Esophagus muscularis mucosa (tissue), 4 donors: ENCODE data around the gene FRAS1. TPM values are rescaled to one million over a fixed set of nuclear protein-coding genes. Genes with fewer than 3 reads are reported as not detected.

Source experiments
- DNase-seq: peaks from one replicate; pipeline ENCODE4 v3.0.0-alpha.2; 2017; ENCODE audit errors: extremely low spot score
- H3K27ac ChIP-seq, 4 donors: fragments of 200-600 bp; sonication (generic); replicated peaks in 1 of 4; 1 replicate in 3 of 4; 2 replicates in 1 of 4; pipeline ENCODE4 v1.5.1; 2016 to 2019; ENCODE audit warnings: mild to moderate bottlenecking in 1 of 4
- H3K27me3 ChIP-seq, 4 donors: fragments of 200-600 bp; sonication (generic); one replicate each; pipeline versions ENCODE4 v1.5.1 to v1.6.0; 2016 to 2019
- H3K36me3 ChIP-seq, 4 donors: fragments of 200-600 bp; sonication (generic); one replicate each; pipeline ENCODE4 v1.5.1; 2016 to 2019
- H3K4me1 ChIP-seq, 4 donors: fragments of 200-600 bp; sonication (generic); one replicate each; pipeline ENCODE4 v1.5.1; 2016 to 2019
- H3K4me3 ChIP-seq, 4 donors: fragments of 200-600 bp; sonication (generic); 1 replicate in 2 of 4; 2 replicates in 2 of 4; pipeline ENCODE4 v1.5.1; 2016 to 2019; ENCODE audit warnings: mild to moderate bottlenecking in 4 of 4, moderate library complexity in 1 of 4
- H3K9me3 ChIP-seq, 4 donors: fragments of 200-600 bp; sonication (generic); 1 replicate in 3 of 4; 2 replicates in 1 of 4; pipeline ENCODE4 v1.5.1; 2016 to 2019
- EP300 ChIP-seq: sonication (generic); formaldehyde crosslinking; IDR thresholded peaks from one replicate; pipeline ENCODE4 v1.6.1; 2017; ENCODE audit warnings: antibody characterized with exemption
- POLR2A ChIP-seq: fragments of 450-650 bp; IDR thresholded peaks from one replicate; pipeline ENCODE4 v1.6.1; 2017; ENCODE audit warnings: antibody characterized with exemption, moderate library complexity, mild to moderate bottlenecking, low read depth
- POLR2AphosphoS5 ChIP-seq, 2 donors: sonication (generic); formaldehyde crosslinking; IDR thresholded peaks; one replicate each; pipeline ENCODE4 v1.6.1; 2017; ENCODE audit warnings: antibody characterized with exemption in 2 of 2
- WGBS: methylation state at CpG from one replicate; pipeline ENCODE4 v1.1.5; 2018; 5-methylcytosine and 5-hydroxymethylcytosine counted together
- intact Hi-C: fragments of 100-400 bp; cut with DNase I; formaldehyde crosslinking; loops from one replicate; pipeline ENCODE4 v1.15.1; 2023
- total RNA-seq, 4 donors: library from RNA; depleted of rRNA; stranded (reverse); fragments of >200 nt; gene quantifications; one replicate each; pipeline versions ENCODE4 v1.1.0 to v1.2.1, GENCODE V29; 2016
- TF ChIP-seq, protein P1 (sequence below), 3 experiments: fragments of 200-600 bp in 2 of 3; fragments of 450-650 bp in 1 of 3; sonication (generic) in 2 of 3; IDR thresholded peaks; one replicate each; pipeline ENCODE4 v1.5.1; 2017 to 2019; ENCODE audit warnings: antibody characterized with exemption in 3 of 3, mild to moderate bottlenecking in 2 of 3, moderate library complexity in 1 of 3

Gene FRAS1
- total RNA-seq, 4 donors from 2014 or later = 5.3 to 8.7 (median 5.7) TPM

DNA sequence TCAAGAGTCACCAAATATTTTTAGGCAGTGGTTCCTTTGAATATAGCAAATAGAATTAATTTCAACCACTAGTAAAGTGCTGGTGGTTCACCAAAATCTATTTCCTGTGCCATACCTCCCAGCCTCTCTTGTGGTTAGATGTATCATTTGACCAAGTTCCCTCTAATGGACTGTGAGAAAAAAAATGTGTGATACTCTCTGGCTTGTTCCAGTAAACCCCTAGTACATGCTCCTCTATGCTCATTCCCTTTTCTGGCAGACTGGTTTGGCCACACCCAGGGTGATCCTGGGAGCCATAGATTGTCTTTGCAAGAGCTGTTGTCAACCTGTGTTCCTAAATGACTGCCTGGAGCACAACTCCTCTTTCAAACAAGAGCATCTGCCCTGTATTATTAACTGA lies 109.5 kb downstream of the FRAS1 start:
- Histone ChIP-seq H3K27ac (no peak overlapping the region), H3K4me1 (no peaks in the 10 kb centered on the region)
- intact Hi-C loops = no loop called here

DNA sequence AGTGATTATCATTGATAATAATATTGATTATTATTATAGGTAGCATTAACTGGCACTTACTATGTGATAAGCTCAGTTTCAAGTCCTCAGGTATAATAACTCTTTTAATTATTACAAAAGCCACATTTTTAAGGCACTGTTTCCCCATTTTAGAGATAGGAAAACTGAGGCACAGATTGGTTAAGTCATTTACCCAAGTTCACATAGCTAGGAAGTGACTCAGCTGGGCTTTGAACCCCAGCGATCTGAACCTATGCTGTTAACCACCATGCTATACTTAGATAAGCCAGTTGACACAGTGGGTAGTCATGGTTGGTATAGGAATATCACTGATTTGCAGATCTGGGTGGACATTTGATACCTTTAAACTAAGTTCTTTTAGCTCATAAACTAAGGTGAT lies 110.4 kb downstream of the FRAS1 start:
- intact Hi-C loops = no loop called here
- H3K27me3 ChIP-seq = no peaks in the 10 kb centered on the region
- DNase-seq = no peak
- H3K27ac ChIP-seq = no peak overlapping the region
- H3K4me3 ChIP-seq = no peak overlapping the region
- TF ChIP-seq, protein P1, sequence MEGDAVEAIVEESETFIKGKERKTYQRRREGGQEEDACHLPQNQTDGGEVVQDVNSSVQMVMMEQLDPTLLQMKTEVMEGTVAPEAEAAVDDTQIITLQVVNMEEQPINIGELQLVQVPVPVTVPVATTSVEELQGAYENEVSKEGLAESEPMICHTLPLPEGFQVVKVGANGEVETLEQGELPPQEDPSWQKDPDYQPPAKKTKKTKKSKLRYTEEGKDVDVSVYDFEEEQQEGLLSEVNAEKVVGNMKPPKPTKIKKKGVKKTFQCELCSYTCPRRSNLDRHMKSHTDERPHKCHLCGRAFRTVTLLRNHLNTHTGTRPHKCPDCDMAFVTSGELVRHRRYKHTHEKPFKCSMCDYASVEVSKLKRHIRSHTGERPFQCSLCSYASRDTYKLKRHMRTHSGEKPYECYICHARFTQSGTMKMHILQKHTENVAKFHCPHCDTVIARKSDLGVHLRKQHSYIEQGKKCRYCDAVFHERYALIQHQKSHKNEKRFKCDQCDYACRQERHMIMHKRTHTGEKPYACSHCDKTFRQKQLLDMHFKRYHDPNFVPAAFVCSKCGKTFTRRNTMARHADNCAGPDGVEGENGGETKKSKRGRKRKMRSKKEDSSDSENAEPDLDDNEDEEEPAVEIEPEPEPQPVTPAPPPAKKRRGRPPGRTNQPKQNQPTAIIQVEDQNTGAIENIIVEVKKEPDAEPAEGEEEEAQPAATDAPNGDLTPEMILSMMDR (IDR thresholded peaks at IDR 0.05) = no peak
- TF ChIP-seq EP300 = no peak
- no peak for TF ChIP-seq POLR2AphosphoS5 (IDR thresholded peaks at IDR 0.05)
- TF ChIP-seq POLR2A = no peak
- H3K4me1 ChIP-seq = no peaks in the 10 kb centered on the region
- no peaks in the 10 kb centered on the region for H3K36me3 ChIP-seq
- H3K9me3 ChIP-seq = no peaks in the 10 kb centered on the region
- 93% methylated on average over 1 of the region's 1 CpG for WGBS

More for the DNA sequence above, 109.5 kb downstream of the FRAS1 start:
- Histone ChIP-seq H3K4me3 (no peak overlapping the region), H3K9me3 (no peaks in the 10 kb centered on the region), H3K36me3 (no peaks in the 10 kb centered on the region), H3K27me3 (no peaks in the 10 kb centered on the region)
- TF ChIP-seq EP300 = no peak
- no peak for TF ChIP-seq POLR2A
- TF ChIP-seq POLR2AphosphoS5 (IDR thresholded peaks at IDR 0.05) = no peak
- TF ChIP-seq, protein P1 (IDR thresholded peaks at IDR 0.05) = no peak
- no peak for DNase-seq

DNA sequence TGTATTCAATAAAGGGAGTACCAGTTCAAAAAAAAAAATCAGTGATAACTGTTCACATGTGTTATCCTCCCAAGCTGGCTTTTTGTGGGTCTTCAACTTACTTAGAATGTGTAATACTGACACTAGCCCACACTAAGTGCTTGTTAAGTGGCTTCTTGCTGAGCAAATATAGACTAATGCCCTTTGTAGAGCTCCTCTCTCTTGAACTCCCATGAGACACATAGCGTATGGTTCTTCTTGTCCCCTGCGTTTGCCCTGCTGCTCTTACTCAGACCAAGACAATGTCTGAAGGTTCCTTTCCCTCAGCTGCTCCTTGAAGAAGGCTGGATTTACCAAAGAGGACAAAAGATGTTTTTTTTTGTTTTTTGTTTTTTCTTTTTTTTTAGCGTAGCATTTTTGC lies 110.9 kb downstream of the FRAS1 start:
- TF ChIP-seq POLR2AphosphoS5 (IDR thresholded peaks at IDR 0.05) = no peak
- TF ChIP-seq POLR2A = no peak
- no peak for TF ChIP-seq EP300
- TF ChIP-seq, protein P1 (IDR thresholded peaks at IDR 0.05) = no peak
- DNase-seq = no peak
- H3K27me3 ChIP-seq = no peaks in the 10 kb centered on the region
- H3K4me3 ChIP-seq = no peak overlapping the region
- H3K4me1 ChIP-seq = no peaks in the 10 kb centered on the region
- H3K36me3 ChIP-seq = no peaks in the 10 kb centered on the region
- WGBS = 93% methylated on average over 3 of the region's 3 CpGs
- H3K27ac ChIP-seq = no peak overlapping the region
- intact Hi-C loops = no loop called here
- no peaks in the 10 kb centered on the region for H3K9me3 ChIP-seq

DNA sequence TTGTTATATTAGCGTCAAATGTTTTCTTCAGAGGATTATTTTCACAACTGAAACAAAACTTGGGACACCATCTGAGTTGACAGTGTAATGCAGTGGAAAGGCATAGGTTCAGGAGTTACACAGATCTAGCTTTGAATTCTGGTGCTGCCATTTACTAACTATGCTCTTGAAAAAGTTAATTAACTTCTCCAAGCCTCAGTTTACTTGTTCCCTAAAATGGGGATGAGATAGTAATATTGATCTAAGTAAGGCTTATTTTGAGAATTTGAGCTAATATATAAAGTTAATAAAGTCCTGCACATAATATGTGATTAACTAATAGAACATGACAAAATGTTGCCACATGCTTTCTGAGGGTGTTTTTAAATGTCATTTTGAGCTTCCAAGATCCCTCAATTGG lies 112.6 kb downstream of the FRAS1 start:
- Histone ChIP-seq H3K36me3 (no peaks in the 10 kb centered on the region), H3K27me3 (no peaks in the 10 kb centered on the region), H3K9me3 (no peaks in the 10 kb centered on the region), H3K4me1 (peaks cover 0 to 11% (median 5%) of the 10 kb centered on the region in 4 donors), H3K4me3 (no peak overlapping the region), H3K27ac (no peak overlapping the region)
- intact Hi-C loops = no loop called here
- 100% methylated on average over 1 of the region's 1 CpG for WGBS
- TF ChIP-seq, protein P1 (IDR thresholded peaks at IDR 0.05) = no peak
- TF ChIP-seq POLR2A (no peak), POLR2AphosphoS5 (IDR thresholded peaks at IDR 0.05) (no peak), EP300 (no peak)
- DNase-seq = no peak

DNA sequence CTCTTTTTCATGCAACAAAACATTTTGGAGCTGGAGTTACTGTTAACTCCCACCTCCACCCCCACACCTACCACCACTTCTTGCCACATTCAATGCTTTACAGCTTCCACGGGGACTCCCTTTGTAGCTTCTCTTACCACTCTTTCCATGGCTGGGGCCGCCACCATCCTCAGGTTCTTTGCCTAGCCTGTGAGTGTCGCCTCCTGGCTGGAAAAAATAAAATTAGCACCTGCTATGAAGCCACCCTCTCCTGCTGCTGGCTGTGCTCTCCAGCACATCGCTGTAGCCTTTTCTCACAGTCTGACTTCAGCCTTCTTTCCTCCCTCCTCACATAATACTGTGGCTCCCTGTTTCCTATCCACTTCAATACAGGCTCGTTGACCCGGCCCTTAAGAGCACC lies 114.4 kb downstream of the FRAS1 start:
- peaks cover 0 to 24% (median 13%) of the 10 kb centered on the region in 4 donors for H3K4me1 ChIP-seq
- TF ChIP-seq POLR2A (no peak), POLR2AphosphoS5 (IDR thresholded peaks at IDR 0.05) (no peak), EP300 (no peak)
- TF ChIP-seq, protein P1 (IDR thresholded peaks at IDR 0.05) = no peak
- no peak overlapping the region for H3K4me3 ChIP-seq
- no peak for DNase-seq
- no peaks in the 10 kb centered on the region for H3K9me3 ChIP-seq
- no peak overlapping the region for H3K27ac ChIP-seq
- intact Hi-C loops = no loop called here
- no peaks in the 10 kb centered on the region for H3K27me3 ChIP-seq
- 93% methylated on average over 6 of the region's 6 CpGs for WGBS
- no peaks in the 10 kb centered on the region for H3K36me3 ChIP-seq
